Measurements from ENCODE around the gene ADGRD1. TPM values are rescaled to one million over a fixed set of nuclear protein-coding genes. Genes with fewer than 3 reads are reported as not detected.

ADGRD1 gene
- total RNA-seq (ENCODE audit: low replicate concordance), result 0.15 and 37.2 TPM in 2 replicates

GRCh38 chr12:130953771-130954543 is at the start of gene ADGRD1:
Gene ADGRD1, plus strand, starts transcription at chr12:130953907. Its CDS starts 559 bp downstream, at chr12:130954466.

Other genes starting within 250 kb of the ADGRD1 start
- not detected in 2 replicates for gene RIMBP2, start 237.6 kb upstream of the ADGRD1 start, total RNA-seq (ENCODE audit: low replicate concordance)
- 25.0 and 34.6 TPM in 2 replicates for gene STX2, start 114.7 kb upstream of the ADGRD1 start, total RNA-seq (ENCODE audit: low replicate concordance)
- 938 and 1,027 TPM in 2 replicates for gene RAN, start 81.8 kb upstream of the ADGRD1 start, total RNA-seq (ENCODE audit: low replicate concordance)